ENCODE results near the gene BCAT1. TPM values are rescaled to one million over a fixed set of nuclear protein-coding genes. Genes with fewer than 3 reads are reported as not detected.

BCAT1 gene
- total RNA-seq, 4 donors from 2014 or later, result 3.9 to 36.3 (median 13.7) TPM

DNA sequence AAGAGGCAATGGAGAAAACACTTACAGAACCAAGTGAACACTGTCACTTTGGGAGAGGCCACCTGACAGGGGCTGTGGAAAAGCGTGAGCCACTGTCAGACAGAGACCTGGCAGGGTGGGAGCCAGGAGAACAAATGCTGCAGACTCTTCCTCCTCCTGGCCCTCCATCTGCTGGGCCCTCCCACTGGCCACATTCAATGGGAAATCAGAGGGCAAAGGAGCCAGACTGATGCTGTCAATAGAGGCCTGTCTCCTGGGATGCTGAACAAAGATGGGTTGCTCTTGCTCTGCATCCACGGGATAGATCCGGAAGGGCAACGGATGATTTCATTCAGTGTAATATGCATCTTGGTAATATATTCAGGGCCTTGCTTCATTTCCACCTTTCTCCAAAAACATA, 44.9 kb upstream of the BCAT1 start:
- Histone ChIP-seq H3K27ac (no peak overlapping the region), H3K4me1 (no peaks in the 10 kb centered on the region), H3K9me3 (no peaks in the 10 kb centered on the region), H3K36me3 (no peaks in the 10 kb centered on the region), H3K4me3 (no peak overlapping the region), H3K27me3 (no peaks in the 10 kb centered on the region)
- DNase-seq, result no peak
- TF ChIP-seq, protein P1, sequence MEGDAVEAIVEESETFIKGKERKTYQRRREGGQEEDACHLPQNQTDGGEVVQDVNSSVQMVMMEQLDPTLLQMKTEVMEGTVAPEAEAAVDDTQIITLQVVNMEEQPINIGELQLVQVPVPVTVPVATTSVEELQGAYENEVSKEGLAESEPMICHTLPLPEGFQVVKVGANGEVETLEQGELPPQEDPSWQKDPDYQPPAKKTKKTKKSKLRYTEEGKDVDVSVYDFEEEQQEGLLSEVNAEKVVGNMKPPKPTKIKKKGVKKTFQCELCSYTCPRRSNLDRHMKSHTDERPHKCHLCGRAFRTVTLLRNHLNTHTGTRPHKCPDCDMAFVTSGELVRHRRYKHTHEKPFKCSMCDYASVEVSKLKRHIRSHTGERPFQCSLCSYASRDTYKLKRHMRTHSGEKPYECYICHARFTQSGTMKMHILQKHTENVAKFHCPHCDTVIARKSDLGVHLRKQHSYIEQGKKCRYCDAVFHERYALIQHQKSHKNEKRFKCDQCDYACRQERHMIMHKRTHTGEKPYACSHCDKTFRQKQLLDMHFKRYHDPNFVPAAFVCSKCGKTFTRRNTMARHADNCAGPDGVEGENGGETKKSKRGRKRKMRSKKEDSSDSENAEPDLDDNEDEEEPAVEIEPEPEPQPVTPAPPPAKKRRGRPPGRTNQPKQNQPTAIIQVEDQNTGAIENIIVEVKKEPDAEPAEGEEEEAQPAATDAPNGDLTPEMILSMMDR (IDR thresholded peaks at IDR 0.05), result no peak
- TF ChIP-seq POLR2A (IDR thresholded peaks at IDR 0.05), result no peak

DNA sequence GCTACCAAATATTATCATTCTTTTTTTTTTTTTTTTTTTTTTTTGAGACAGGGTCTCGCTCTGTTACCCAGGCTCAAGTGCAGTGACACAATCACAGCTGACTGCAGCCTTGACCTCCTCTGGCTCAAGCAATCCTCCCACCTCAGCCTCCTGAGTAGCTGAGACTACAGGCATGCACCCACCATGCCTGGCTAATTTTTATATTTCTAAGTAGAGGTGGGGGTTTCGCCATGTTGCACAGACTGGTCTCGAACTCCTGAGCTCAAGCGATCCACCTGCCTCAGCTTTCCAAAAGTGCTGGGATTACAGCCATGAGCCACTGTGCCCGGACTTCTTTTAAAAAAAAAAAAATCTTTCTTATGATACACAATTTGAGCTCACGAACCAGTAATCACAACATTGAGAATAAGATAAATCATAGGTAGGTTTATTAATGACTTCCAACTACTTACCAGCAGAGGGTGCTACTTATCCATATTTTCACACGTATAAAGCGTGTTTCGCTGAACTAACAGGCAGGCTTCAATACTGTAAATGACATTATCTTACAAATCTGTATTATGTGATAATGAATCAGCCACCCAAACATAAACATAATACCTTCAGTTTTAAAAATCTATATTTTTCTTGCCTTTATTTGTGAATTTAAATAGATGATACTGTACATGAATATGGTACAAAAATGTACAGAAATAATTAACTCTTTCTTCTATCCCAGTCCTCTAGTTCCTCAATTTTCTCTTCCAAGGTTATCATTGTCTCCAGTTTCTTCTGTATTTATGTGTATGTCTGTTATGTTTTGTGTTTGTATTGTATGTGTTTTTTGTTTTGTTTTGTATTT, 42.5 kb upstream of the BCAT1 start:
- no peaks in the 10 kb centered on the region for H3K36me3 ChIP-seq
- no peak overlapping the region for H3K4me3 ChIP-seq
- H3K27me3 ChIP-seq, result no peaks in the 10 kb centered on the region
- no peaks in the 10 kb centered on the region for H3K4me1 ChIP-seq
- no peak overlapping the region for H3K27ac ChIP-seq
- no peaks in the 10 kb centered on the region for H3K9me3 ChIP-seq
- TF ChIP-seq POLR2A (IDR thresholded peaks at IDR 0.05), result no peak
- TF ChIP-seq, protein P1 (IDR thresholded peaks at IDR 0.05), result peak in 5 of 6 experiments; percentile 63 to 86 (median 73)
- DNase-seq, result no peak

DNA sequence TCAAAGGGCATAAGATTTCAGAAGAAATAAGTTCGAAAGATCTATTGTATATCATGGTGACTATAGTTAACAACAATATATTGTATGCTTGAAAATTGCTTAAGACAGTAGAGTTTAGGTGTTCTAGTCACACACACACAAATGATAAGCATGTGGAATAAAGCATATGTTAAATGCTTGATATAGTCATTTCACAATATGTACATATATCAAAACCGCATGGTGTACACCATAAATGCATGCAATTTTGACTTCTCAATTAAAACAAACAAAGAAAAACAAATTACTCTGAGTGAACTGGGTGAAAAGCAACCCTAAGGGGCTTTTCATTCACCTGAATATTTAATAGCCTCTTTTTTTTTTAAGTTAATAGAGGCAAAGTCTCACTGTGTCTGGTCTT, 40.3 kb upstream of the BCAT1 start:
- Histone ChIP-seq H3K9me3 (no peaks in the 10 kb centered on the region), H3K4me1 (no peaks in the 10 kb centered on the region), H3K27ac (no peak overlapping the region), H3K36me3 (no peaks in the 10 kb centered on the region), H3K27me3 (no peaks in the 10 kb centered on the region), H3K4me3 (no peak overlapping the region)
- TF ChIP-seq, protein P1 (IDR thresholded peaks at IDR 0.05), result no peak
- TF ChIP-seq POLR2A (IDR thresholded peaks at IDR 0.05), result no peak
- no peak for DNase-seq

DNA sequence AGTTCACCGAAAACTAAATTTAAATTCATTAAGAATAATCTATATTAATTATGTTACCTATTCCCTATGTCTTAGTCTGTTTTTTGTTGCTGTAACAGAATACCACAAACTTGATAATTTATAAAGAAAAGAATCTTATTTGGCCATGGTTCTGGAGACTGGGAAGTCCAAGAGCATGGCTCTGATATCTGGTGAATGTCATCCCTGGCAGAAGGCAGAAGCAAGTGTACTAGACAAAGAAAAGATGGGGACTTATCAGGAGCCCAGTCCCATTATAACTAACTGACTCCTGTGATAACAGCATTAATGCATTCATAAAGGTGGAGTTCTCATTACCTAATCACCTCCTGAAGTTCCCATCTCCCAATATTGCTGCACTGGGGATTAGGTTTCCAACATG, 33.3 kb upstream of the BCAT1 start:
- no peaks in the 10 kb centered on the region for H3K36me3 ChIP-seq

DNA sequence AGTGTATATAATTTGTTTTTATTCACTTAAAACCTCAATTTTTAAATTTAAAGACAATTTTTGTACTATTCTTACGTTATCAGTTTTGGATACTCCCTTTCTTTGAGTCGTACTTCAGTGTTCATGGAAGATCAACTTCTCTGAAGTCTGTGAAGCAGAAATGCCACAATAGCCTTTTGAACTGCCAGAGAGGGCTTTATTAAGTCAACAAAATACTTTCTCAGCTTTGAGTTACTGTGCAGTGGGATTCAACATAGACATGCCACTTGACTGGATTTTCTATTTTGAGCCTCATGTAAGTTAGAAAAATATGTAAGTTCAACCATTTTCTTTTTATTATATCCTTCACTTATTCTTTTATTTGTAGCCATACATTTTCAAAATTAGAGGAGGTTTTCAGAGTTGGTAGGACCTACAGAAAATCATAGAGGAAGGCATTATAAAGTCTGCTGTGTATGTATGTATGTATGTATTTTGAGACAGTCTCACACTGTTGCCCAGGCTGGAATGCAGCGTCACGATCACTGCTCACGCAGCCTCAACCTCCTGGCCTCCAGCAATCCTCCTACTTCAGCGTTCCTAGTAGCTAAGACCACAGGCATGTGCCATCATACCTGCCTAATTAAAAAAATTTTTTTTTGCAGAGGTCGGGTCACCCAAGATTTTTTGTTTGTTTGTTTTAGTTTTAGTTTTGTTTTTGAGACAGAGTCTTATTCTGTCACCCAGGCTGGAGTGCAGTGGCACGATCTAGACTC, 31.3 kb upstream of the BCAT1 start:
- no peaks in the 10 kb centered on the region for H3K36me3 ChIP-seq
- no peaks in the 10 kb centered on the region for H3K9me3 ChIP-seq
- H3K27me3 ChIP-seq, result no peaks in the 10 kb centered on the region
- TF ChIP-seq, protein P1 (IDR thresholded peaks at IDR 0.05), result no peak
- TF ChIP-seq POLR2A (IDR thresholded peaks at IDR 0.05), result no peak
- H3K4me1 ChIP-seq, result no peaks in the 10 kb centered on the region
- no peak overlapping the region for H3K27ac ChIP-seq
- no peak overlapping the region for H3K4me3 ChIP-seq
- no peak for DNase-seq

More for the DNA sequence above, 33.3 kb upstream of the BCAT1 start:
- TF ChIP-seq POLR2A (IDR thresholded peaks at IDR 0.05), result no peak
- TF ChIP-seq, protein P1 (IDR thresholded peaks at IDR 0.05), result no peak
- H3K4me3 ChIP-seq, result no peak overlapping the region
- H3K9me3 ChIP-seq, result no peaks in the 10 kb centered on the region
- no peak for DNase-seq
- no peak overlapping the region for H3K27ac ChIP-seq
- no peaks in the 10 kb centered on the region for H3K27me3 ChIP-seq
- H3K4me1 ChIP-seq, result no peaks in the 10 kb centered on the region

All from Peyer's patch (tissue), 4 donors.